ENCODE measurements around the gene PAX8.
A peak's percentile ranks its signal among the peaks of the same experiment; 100 is the strongest.
"Not testable (repeated sequence)": the region's sequence is repeated elsewhere in the genome, so short reads cannot be mapped to it uniquely, and the experiment has no call there.

Gene PAX8

GRCh38 chr2:113298176-113298575 is 19.5 kb upstream of the PAX8 start:
- TF ChIP-seq CTCF (conservative IDR thresholded peaks at IDR 0.05; ENCODE audit: low read depth) = no peak
- CTCF ChIA-PET = interaction anchor here (0.6 kb wide), 1 partner anchor 43 kb away, joined by 7 read pairs; no protein-coding TSS in a partner anchor
- no peak for DNase-seq (ENCODE audit: low spot score)
- POLR2A ChIA-PET (ENCODE audit: low non-redundant PET) = no interaction called here
- no peak overlapping the region for H3K27ac ChIP-seq

GRCh38 chr2:113297590-113297989 is 18.9 kb upstream of the PAX8 start:
- DNase-seq (ENCODE audit: low spot score); POLR2A ChIA-PET (ENCODE audit: low non-redundant PET); H3K27ac ChIP-seq: not testable (repeated sequence)
- CTCF ChIA-PET = interaction anchor here (0.6 kb wide), 1 partner anchor 42 kb away, joined by 7 read pairs; no protein-coding TSS in a partner anchor

- no peak for DNase-seq (ENCODE audit: low spot score)
- POLR2A ChIA-PET (ENCODE audit: low non-redundant PET) = no interaction called here
- H3K27ac ChIP-seq = no peak overlapping the region
- TF ChIP-seq CTCF (conservative IDR thresholded peaks at IDR 0.05; ENCODE audit: low read depth) = no peak
- CTCF ChIA-PET = no interaction called here
Observed at GRCh38 chr2:113291191-113291590, 12.5 kb upstream of the PAX8 start.

GRCh38 chr2:113288674-113289149 is 10.0 kb upstream of the PAX8 start:
- POLR2A ChIA-PET (ENCODE audit: low non-redundant PET); CTCF ChIA-PET; H3K27ac ChIP-seq; DNase-seq (ENCODE audit: low spot score): not testable (repeated sequence)

- DNase-seq (ENCODE audit: low spot score); H3K27ac ChIP-seq; POLR2A ChIA-PET (ENCODE audit: low non-redundant PET); CTCF ChIA-PET: not testable (repeated sequence)
Observed at GRCh38 chr2:113288117-113288673, 9.5 kb upstream of the PAX8 start.

- ChIA-PET POLR2A (ENCODE audit: low non-redundant PET) (no interaction called here), CTCF (no interaction called here)
- DNase-seq (ENCODE audit: low spot score) = no peak
- no peak for TF ChIP-seq CTCF (conservative IDR thresholded peaks at IDR 0.05; ENCODE audit: low read depth)
- peak overlapping the region; percentile 11; the same call in 1 of the 2 replicates for H3K27ac ChIP-seq
Observed at GRCh38 chr2:113285816-113286215, 7.1 kb upstream of the PAX8 start.

GRCh38 chr2:113284999-113285398 is 6.3 kb upstream of the PAX8 start:
- CTCF ChIA-PET = not testable (repeated sequence)

GRCh38 chr2:113284476-113284875 is 5.8 kb upstream of the PAX8 start:
- ChIA-PET CTCF (no interaction called here), POLR2A (ENCODE audit: low non-redundant PET) (no interaction called here)
- H3K27ac ChIP-seq = peak overlapping the region; percentile 99
- no peak for DNase-seq (ENCODE audit: low spot score)
- TF ChIP-seq CTCF (conservative IDR thresholded peaks at IDR 0.05; ENCODE audit: low read depth) = no peak

More at GRCh38 chr2:113284999-113285398, 6.3 kb upstream of the PAX8 start:
- POLR2A ChIA-PET (ENCODE audit: low non-redundant PET); DNase-seq (ENCODE audit: low spot score): not testable (repeated sequence)
- peak overlapping the region; percentile 99 for H3K27ac ChIP-seq
